GM12875 (cell line): Measurements from ENCODE around the gene SORBS1.

ENCODE experiments used
- H3K4me3 ChIP-seq: one replicate; pipeline ENCODE4 v1.5.1; 2011; ENCODE audit warnings: low read depth, low read length, control low read depth
- TF ChIP-seq, protein P1 (sequence below): IDR thresholded peaks from 2 replicates; pipeline ENCODE4 v1.5.1; 2011; ENCODE audit warnings: low read depth, mild to moderate bottlenecking, control low read depth, inconsistent platforms, low read length, moderate library complexity, borderline replicate concordance; ENCODE audit not compliant: insufficient read depth

Gene SORBS1

GRCh38 chr10:95392681-95393164, 168.4 kb downstream of the SORBS1 start:
- no peak overlapping the region for H3K4me3 ChIP-seq
- TF ChIP-seq, protein P1, sequence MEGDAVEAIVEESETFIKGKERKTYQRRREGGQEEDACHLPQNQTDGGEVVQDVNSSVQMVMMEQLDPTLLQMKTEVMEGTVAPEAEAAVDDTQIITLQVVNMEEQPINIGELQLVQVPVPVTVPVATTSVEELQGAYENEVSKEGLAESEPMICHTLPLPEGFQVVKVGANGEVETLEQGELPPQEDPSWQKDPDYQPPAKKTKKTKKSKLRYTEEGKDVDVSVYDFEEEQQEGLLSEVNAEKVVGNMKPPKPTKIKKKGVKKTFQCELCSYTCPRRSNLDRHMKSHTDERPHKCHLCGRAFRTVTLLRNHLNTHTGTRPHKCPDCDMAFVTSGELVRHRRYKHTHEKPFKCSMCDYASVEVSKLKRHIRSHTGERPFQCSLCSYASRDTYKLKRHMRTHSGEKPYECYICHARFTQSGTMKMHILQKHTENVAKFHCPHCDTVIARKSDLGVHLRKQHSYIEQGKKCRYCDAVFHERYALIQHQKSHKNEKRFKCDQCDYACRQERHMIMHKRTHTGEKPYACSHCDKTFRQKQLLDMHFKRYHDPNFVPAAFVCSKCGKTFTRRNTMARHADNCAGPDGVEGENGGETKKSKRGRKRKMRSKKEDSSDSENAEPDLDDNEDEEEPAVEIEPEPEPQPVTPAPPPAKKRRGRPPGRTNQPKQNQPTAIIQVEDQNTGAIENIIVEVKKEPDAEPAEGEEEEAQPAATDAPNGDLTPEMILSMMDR, result no peak

DNA sequence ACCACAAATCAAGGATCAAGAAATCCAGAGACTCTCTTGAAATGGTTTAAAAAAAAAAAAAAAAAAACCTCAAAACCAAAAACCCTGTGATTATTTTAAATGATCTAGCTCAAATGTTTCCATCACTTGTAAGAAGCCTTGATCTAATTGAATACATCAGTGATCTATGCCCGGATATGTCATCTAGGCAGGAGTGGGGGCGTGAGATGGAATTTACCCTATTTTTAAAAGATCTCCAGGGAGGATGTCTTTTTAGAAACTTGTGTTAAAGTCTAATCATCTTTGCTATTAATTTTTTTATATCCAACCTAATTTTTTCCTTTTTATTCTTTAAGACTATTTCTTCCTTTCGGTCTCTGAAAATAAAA, 169.0 kb downstream of the SORBS1 start:
- H3K4me3 ChIP-seq, result no peak overlapping the region
- TF ChIP-seq, protein P1, result no peak

DNA sequence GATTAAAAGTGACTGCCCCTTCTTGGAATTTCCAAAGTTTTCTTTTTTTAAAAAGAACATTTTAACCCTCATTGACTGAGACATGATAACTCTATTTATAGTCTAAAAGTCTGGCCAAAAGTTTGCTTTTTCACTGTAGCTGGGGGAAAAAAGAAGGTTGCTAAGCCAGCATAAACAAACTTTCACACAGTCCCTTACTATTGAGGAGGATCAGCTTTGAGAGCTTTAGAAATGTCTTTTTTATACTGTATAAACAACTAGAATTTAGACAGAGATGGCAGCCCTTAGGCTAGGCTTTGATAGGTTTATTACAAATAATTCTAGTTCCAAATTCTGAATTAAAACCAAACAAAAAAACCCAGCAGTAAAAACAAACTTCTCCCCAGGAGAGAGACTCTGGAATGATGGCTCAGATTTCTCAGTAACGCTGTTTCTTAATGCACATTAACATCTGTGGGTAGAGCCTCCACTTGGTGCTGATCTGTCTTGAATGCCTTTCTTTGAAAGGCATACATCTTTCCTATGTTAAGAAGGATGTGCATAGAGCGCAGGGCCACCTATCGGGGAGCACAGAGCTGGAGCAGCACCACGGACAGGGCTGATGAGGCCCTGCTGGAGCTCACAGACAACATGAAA, 169.5 kb downstream of the SORBS1 start:
- no peak overlapping the region for H3K4me3 ChIP-seq
- TF ChIP-seq, protein P1, result 0 out of 2 replicates have a peak, but pooled peaks have one; percentile 8

GRCh38 chr10:95391164-95391563, 170.0 kb downstream of the SORBS1 start:
- H3K4me3 ChIP-seq, result no peak overlapping the region
- TF ChIP-seq, protein P1, result no peak

DNA sequence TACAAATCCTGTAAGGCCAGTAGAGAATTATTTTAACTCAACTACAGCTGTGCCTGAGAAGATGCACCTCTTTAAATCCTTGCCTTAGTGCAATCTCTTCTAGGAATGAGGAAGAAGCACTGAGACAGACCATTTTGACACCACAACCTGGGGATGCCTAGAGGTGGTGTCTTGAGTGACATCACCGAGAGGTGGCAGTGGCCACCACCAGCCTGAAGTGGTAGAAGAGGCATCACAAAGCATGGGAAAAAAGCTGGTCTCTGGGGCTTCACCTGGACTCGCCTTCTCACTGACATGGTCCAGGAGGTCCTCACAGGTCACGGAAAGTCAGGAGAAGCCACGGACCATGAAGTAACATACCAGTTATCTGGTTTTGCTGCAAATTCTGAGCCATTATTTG, 171.2 kb downstream of the SORBS1 start:
- TF ChIP-seq, protein P1, result no peak
- no peak overlapping the region for H3K4me3 ChIP-seq

GRCh38 chr10:95389176-95389575, 172.0 kb downstream of the SORBS1 start:
- no peak overlapping the region for H3K4me3 ChIP-seq
- TF ChIP-seq, protein P1, result no peak

DNA sequence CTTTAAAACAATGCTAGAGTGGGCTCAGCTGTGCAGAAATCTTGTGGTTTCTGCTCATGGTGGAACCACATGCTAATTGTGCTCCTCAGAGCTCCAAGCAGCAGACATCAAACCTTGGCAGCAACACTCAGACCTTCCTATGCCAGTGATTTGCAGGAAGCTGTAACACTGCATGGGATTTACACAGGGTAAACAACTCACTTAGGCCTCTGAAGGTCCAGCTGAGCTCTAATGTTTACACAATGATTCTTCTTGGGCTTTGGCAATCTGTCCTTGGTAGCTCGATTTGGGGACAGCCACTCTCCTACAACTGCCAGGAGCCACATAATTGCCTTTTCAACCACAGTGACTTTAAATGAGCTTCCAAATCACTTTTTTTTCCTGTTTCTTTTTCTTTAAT, 172.6 kb downstream of the SORBS1 start:
- no peak overlapping the region for H3K4me3 ChIP-seq
- TF ChIP-seq, protein P1, result no peak
